Amygdala (tissue), 56 donors: ENCODE data around the gene HERC3.

Source experiments
- DNase-seq, 56 donors: peaks; one replicate each; lab custom pipeline; 2025; lab: John Stamatoyannopoulos, UW

HERC3 gene

GRCh38 chr4:88655226-88655625 is 62.9 kb downstream of the HERC3 start:
- DNase-seq: no peak

DNA sequence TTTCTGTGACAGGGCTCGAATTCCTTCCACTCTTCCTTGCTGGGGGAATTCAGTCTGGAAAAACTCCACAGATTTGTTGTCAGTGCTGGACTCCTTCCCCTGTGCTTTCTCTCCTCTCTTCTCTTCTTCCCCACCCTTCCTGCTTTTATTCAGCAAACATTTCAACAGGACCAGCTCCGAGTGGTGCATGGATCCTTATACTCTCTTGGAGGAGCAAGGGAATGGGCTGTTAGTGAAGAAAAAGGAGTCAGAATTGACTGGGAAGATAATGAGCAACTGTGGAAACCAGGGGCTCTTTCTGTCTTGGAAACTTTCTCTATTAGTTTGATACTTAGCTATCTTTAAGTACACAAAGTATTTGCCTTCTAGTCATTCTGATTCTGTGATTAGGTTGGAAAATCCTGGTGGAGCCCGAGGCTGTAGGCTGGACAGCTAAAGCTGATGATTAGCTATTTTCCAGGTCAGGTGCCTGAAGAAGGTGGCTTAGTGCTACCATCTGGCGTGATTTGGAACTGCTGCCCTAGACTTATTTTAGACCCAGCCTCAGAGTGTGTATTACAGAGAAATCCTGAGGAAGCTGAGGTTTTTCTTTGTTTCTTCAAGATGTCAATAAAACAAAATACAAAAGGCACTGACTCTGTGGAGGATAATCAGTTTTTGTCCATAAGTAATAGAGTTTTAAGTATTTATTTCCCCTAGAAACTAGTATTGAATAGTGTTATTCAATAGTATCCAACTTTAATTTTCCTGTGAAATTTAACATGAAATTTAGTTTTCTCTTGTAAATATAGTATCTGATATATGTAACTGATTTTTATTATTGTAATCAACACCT is 67.0 kb downstream of the HERC3 start:
- DNase-seq: peak in 18 of 56 donors; percentile 0 to 41 (median 8)

DNA sequence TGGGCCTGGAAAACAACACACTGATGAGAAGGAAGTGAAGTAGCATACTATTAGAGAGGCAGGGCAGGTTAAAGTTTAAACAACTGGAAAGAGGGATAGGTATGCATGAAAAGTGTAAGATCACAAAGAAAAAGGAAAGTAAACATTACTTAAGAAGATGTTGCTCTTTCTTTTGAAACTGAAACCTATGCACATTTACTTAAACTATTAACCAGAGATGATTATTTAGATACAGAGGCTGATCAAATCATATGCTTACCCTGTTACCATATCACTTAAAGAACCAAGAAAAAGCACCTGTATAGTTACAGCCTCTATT is 67.6 kb downstream of the HERC3 start:
- no peak for DNase-seq

DNA sequence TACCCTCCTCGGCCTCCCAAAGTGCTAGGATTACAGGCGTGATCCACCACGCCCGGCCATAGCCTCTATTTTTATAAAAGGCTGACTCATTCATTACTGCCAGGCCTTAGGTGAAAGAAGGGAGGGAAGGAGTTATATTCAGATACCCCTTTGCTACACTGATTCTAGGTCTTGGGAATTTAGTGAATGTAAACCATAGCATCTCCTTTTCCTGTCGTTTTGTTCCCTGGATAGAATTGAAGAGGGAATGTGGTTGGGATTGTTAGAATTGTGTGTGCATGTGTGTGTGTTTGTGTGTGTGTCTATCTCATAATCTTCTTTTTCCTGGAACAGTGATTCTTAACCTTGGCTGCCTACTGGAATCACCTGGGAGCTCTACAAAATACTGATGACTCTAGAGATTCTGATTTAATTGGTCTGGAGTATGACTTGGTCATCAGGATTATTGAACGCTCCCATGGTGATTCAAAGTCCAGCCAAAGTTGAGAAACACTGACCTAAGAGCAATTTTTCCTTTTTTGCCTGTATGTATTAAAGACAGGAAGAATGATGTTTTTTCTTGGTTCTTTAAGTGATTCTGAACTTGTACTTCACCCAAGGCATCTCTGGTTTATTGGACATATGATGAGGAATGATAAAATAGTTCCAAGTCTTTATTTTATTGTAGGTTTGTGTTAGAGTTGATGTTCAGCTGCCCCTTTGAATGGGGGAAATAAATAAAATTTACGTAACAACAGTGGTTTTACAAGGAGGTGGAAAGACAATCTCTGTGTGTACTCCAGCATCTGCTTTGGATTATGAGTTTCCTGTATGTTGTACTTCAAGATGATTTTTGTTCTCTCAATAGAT is 68.4 kb downstream of the HERC3 start:
- DNase-seq: no peak

DNA sequence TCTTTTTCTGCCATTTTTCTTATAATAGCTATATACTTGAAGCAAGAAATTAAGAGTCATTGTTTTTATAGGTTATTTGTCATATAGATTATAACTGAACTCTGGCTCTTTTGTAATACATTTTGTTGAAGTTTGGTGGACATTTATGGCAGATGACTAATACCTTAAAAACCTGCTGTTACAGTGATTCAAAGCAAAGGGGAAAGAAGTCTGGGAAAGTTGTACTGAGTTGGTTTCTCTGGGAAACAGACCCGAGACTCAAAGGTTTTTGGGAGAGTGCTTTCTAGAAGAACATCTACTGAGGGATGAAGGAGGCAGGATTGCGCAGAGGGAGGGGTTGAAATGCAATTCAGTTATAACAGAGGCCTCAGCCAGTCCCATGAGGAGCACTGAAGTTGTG is 69.5 kb downstream of the HERC3 start:
- no peak for DNase-seq

- DNase-seq: peak in 4 of 56 donors; percentile 1 to 28 (median 16)
These were observed 80.7 kb downstream of the HERC3 start for GRCh38 chr4:88672987-88673386.

DNA sequence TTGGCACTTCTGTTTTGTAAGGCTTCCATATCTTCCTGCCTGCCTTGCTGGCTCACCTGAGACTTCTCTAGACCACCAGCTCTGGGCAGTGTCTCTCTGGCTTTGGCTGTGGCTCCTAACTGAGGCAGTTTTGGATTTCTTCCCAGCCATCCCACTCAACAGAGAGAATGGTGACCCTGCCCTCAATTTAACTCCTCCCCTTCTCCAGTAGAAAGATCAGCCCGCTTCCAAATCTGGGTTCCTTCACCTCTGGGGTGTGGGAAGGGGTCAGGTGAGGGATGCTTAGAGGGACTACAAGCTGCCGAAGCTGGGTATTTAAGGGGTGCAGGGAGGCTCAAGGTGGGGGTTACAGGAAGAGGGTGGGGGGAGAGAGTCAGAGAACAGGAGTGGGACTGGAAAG is 81.6 kb downstream of the HERC3 start:
- no peak for DNase-seq

GRCh38 chr4:88674565-88674964 is 82.3 kb downstream of the HERC3 start:
- no peak for DNase-seq

DNA sequence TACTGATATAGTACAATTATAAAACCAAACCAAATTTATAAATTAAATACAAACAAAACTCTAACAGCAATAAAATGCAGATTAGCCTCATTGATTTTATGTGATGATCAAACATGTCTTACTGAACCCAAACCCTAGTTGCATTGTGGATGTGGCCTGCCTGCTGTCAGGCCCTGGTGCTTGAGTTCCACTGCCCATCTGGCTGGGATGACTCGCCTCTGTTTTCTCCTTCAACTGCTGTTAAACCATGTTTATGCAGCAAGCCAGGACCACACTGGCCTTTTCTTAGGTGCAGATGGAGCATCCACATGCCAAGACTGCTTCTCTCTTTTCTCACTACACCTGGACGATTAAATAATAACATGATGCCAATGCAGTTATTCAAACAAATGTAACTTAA is 82.7 kb downstream of the HERC3 start:
- no peak for DNase-seq

- DNase-seq: no peak
These were observed 83.3 kb downstream of the HERC3 start for GRCh38 chr4:88675543-88675942.

DNA sequence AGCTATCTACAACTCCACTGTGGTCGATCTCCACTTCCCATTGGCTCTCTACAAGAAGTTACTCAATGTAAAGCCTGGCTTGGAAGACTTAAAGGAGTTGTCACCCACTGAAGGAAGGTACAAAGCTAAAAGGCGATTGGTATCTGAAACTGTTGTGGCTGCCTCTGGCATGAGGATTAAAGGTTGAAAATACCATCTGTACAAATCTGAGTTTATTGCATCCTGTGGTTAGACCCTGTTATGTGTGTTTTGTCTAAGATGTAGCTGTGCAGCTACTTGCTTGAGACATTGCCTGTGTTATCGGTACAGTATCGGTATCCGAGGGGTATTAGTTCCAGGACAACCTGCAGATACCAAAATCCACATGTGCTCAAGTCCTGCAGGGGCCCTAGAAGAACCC is 88.9 kb downstream of the HERC3 start:
- DNase-seq: no peak

DNA sequence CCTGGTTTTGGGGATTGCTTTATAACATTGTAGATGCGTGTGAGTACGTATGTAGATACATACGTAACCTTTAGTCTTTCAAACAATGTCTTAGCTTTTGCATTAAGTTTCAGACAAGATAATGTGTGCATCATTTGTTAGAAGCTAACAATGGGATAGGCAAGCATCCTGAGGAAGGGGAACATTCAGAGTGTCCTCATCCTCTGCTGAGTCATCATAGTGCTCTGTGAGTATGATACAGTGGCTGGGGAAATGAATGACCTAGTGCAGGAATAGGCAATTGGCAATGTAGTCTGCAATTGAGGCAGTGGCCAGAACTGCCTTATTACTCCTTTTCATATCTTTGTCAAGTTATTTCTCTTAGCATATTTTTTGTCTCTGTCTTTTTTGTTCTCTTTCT is 98.1 kb downstream of the HERC3 start:
- no peak for DNase-seq

DNA sequence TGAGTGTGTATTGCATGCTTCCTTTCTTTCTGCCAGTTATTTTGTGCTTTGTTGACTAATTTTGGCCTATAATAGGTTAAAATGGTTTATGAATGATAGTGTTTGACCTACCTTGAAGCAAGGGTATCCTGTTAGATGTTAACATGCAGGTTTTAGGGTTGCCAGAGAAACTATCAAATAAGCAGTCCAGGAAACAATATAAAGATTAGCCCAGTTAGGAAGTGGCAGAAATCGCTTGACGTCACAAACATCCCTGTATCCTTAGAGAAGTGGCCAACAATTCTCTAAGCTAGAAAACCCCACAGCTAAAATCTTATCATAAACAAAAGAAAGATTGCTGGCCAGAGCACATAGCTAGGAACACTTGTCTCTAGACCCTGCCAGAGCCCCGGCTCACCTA is 101.5 kb downstream of the HERC3 start:
- DNase-seq: no peak

GRCh38 chr4:88696630-88697029 is 104.3 kb downstream of the HERC3 start:
- no peak for DNase-seq

DNA sequence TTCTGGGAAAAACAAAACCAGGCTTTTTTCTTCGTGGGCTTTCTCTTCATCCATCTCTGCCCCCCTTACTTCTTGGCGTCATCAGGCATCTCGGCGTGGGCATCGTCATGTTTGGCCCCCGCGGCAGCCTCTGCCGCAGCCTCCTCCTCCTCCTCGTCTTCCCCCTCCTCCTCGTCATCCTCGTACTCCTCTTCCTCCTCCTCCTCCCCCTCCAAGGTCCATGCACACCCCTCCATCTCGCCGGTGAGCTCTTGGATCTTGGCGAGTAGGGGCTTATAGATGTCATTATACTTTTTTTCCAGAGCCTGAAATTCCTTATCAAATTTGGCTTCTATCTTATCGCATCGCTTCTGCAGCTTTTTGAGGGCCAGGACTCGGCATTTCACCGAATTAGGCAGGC is 104.9 kb downstream of the HERC3 start:
- peak in 15 of 56 donors; percentile 10 to 42 (median 21) for DNase-seq

DNA sequence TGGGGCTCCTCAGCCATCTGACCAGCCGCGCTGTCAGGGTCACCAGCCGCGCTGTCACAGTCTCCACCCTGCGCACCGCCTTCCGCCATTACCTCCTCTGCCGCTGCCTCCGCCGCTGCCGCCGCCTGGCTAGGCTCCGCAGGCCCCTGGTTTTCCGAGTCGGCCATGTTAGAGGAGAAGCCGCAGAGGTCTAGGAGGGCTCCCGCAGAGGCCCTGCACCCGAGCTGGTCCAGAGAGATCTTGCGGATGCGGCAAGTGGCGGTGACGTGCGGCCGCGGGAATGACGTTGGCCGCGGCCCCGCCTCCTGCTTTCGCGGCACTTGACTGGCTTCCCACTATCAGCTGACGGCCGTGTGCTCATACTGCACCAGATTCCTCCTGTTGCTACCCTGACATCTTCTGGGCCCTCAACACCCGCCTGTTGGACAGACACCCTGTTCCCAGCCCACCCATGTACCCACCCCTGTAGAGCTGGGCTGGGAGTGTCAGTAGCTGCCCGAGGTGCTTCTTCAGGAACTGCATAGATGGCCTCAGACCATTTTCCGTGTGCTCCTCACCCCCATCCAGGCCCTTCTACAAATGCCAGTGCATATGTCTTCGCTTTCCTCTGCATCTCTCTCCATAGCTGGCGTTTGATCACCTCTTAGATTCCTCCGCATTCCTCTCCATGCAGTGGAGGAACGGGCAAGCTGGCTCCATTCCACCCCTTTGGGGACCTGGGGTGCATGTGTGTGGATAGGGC is 105.5 kb downstream of the HERC3 start, which contains the start of gene NAP1L5:
NAP1L5 (minus strand) TSS at position 242 of the 742 bp plus-strand sequence; CDS start at position 167, 75 bp downstream.
- DNase-seq: peak in 48 of 56 donors; percentile 9 to 80 (median 44)

GRCh38 chr4:88698519-88698918 is 106.2 kb downstream of the HERC3 start:
- no peak for DNase-seq

DNA sequence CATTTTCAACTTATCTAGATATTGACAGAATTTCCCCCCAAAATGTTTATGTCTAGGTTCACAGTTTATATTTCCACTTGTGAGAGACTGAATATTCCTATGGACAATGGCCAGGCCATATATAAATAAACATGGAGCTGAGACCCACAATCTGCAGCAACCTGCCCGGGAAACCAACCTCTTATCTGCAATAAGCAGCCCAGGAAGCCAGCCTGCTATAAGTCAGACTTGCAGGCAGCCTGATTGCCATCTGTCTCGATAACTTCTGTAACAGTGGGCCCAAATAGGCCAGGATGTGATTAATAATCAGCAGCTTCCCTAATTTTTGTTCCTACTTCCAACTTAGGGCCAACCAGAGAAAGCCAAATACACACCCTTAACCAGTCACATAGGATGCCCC is 110.5 kb downstream of the HERC3 start:
- DNase-seq: no peak

DNA sequence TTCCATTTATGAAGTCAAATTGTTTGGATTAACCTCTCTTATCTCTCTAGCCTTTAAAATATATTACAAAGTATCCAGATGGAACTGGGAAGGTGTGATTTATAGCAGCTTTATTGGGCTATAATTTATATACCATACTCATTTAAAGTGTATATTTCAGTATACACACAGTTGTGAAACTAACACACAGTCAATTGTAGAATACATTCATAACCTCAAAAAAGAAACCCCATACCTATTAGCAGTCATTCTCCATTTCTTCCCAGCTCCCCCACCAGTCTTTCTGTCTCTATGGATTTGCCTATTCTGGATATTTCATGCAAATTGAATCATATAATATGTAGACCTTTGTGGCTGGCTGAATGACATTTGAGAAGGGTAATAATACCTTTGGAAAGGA is 112.9 kb downstream of the HERC3 start:
- DNase-seq: no peak

GRCh38 chr4:88705805-88706492 is 113.7 kb downstream of the HERC3 start:
- DNase-seq: peak in 1 of 56 donors; percentile 33
